Naive thymus-derived CD8-positive, alpha-beta T cell (primary cell): ENCODE measurements around the gene ZNF2. TPM values are rescaled to one million over a fixed set of nuclear protein-coding genes. Genes with fewer than 3 reads are reported as not detected.
A peak's percentile ranks its signal among the peaks of the same experiment; 100 is the strongest.
"Not testable (repeated sequence)": the region's sequence is repeated elsewhere in the genome, so short reads cannot be mapped to it uniquely, and the experiment has no call there.

Source experiments
- ATAC-seq, 2 donors: fragments of 150-1000 bp; cut with Tn5 transposase in 1 of 2; sonication (Bioruptor Pico), chemical (Tn5 transposase) in 1 of 2; 1 replicate in 1 of 2; 2 replicates in 1 of 2; pipeline ENCODE4 v1.10.0; 2021; ENCODE audit warnings: mild to moderate bottlenecking in 2 of 2, moderate library complexity in 2 of 2
- POLR2A ChIA-PET: fragments of 350-600 bp; sonication (Branson Sonifier 250); formaldehyde crosslinking; loops from one replicate; lab custom pipeline; 2021; ENCODE audit warnings: antibody characterized with exemption; lab: Charles Lee
- DNase-seq, 10 donors: peaks; one replicate each; pipeline versions ENCODE4 v3.0.0 to v3.0.0-alpha.2; 2020 to 2022
- H3K27ac Mint-ChIP-seq, 10 donors: one replicate each; pipeline ENCODE4 v1.8.0; 2020 to 2022; ENCODE audit warnings: mild to moderate bottlenecking in 10 of 10, mixed read lengths in 10 of 10, moderate library complexity in 4 of 10, inconsistent platforms in 1 of 10
- H3K27me3 Mint-ChIP-seq, 5 donors: one replicate each; pipeline ENCODE4 v1.8.0; 2021 to 2022; ENCODE audit warnings: mixed read lengths in 5 of 5
- H3K36me3 Mint-ChIP-seq, 3 donors: one replicate each; pipeline ENCODE4 v1.8.0; 2020 to 2022; ENCODE audit warnings: mixed read lengths in 3 of 3, mild to moderate bottlenecking in 2 of 3, inconsistent platforms in 1 of 3
- H3K4me1 Mint-ChIP-seq, 4 donors: one replicate each; pipeline ENCODE4 v1.8.0; 2021 to 2022; ENCODE audit warnings: mixed read lengths in 4 of 4
- H3K4me3 Mint-ChIP-seq, 10 donors: one replicate each; pipeline ENCODE4 v1.8.0; 2020 to 2022; ENCODE audit warnings: mild to moderate bottlenecking in 10 of 10, mixed read lengths in 10 of 10, moderate library complexity in 6 of 10, inconsistent platforms in 1 of 10
- H3K9me3 Mint-ChIP-seq, 9 donors: one replicate each; pipeline ENCODE4 v1.8.0; 2020 to 2022; ENCODE audit warnings: mixed read lengths in 9 of 9, mild to moderate bottlenecking in 3 of 9, inconsistent platforms in 1 of 9, moderate library complexity in 1 of 9
- polyA plus RNA-seq, 3 donors: library from polyadenylated mRNA; unstranded; fragments of 300-500 nt; fragmentation: Illumina TruSeq; gene quantifications; one replicate each; pipeline ENCODE4 v1.2.3, GENCODE V29; 2021
- total RNA-seq, 8 experiments: library from RNA in 2 of 8; stranded (reverse) in 2 of 8; gene quantifications; one replicate each; pipeline ENCODE4 v1.2.3 and lab custom pipeline; 2021 to 2026

ZNF2 gene
- total and polyA plus RNA-seq, 5 experiments from 2014 or later, result 2.5 to 4.7 (median 4.0) TPM

- ATAC-seq (peak; percentile 11 to 15), DNase-seq (peak in 1 of 10 donors; percentile 10)
- Mint-ChIP-seq H3K9me3 (peaks cover 0 to 6% (median 0%) of the 10 kb centered on the region in 9 donors), H3K27ac (peak overlapping the region; percentile 97 to 99 (median 98)), H3K4me1 (peaks cover 13 to 56% (median 41%) of the 10 kb centered on the region in 4 donors), H3K4me3 (peak overlapping the region; percentile 97 to 100 (median 100)), H3K27me3 (no peaks in the 10 kb centered on the region), H3K36me3 (peaks cover 0 to 9% (median 0%) of the 10 kb centered on the region in 3 donors)
- POLR2A ChIA-PET, result interaction anchor here (1.0 to 3.0 kb wide), 7 partner anchors 42 to 142 kb away, joined by 3 to 26 read pairs (median 4); partner anchors contain the start of genes MRPS5 and ZNF892
Measured at GRCh38 chr2:95165030-95165370, 609 bp upstream of the ZNF2 start.

GRCh38 chr2:95166065-95166763 lies 605 bp downstream of the ZNF2 start:
- DNase-seq, result no peak
- Mint-ChIP-seq H3K9me3 (peaks cover 0 to 17% (median 2%) of the 10 kb centered on the region in 9 donors), H3K4me3 (peak overlapping the region; percentile 97 to 100 (median 100)), H3K4me1 (peaks cover 13 to 52% (median 39%) of the 10 kb centered on the region in 4 donors), H3K27ac (peak overlapping the region; percentile 97 to 99 (median 98)), H3K27me3 (no peaks in the 10 kb centered on the region), H3K36me3 (peaks cover 0 to 16% (median 0%) of the 10 kb centered on the region in 3 donors)
- POLR2A ChIA-PET, result interaction anchor here (1.1 to 3.0 kb wide), 3 partner anchors 41 to 143 kb away, joined by 3 to 26 read pairs (median 4); partner anchors contain the start of genes MRPS5 and ZNF892
- peak; percentile 15 for ATAC-seq

GRCh38 chr2:95171902-95172301 lies 6.3 kb downstream of the ZNF2 start:
- Mint-ChIP-seq H3K9me3 (peaks cover 0 to 41% (median 0%) of the 10 kb centered on the region in 9 donors), H3K27me3 (no peaks in the 10 kb centered on the region), H3K27ac (peak overlapping the region in 2 of 10 donors; percentile 29 to 55), H3K4me3 (peak overlapping the region in 1 of 10 donors; percentile 39), H3K36me3 (peaks cover 7 to 32% (median 8%) of the 10 kb centered on the region in 3 donors), H3K4me1 (peaks cover 6 to 28% (median 12%) of the 10 kb centered on the region in 4 donors)
- POLR2A ChIA-PET, result no interaction called here
- DNase-seq, result no peak
- ATAC-seq, result no peak

- peaks cover 24 to 54% (median 26%) of the 10 kb centered on the region in 3 donors for H3K36me3 Mint-ChIP-seq
- ATAC-seq, result no peak
- POLR2A ChIA-PET, result no interaction called here
- no peak for DNase-seq
- peaks cover 0 to 53% (median 11%) of the 10 kb centered on the region in 9 donors for H3K9me3 Mint-ChIP-seq
- H3K27ac Mint-ChIP-seq, result no peak overlapping the region
- no peak overlapping the region for H3K4me3 Mint-ChIP-seq
- peaks cover 0 to 13% (median 8%) of the 10 kb centered on the region in 4 donors for H3K4me1 Mint-ChIP-seq
- H3K27me3 Mint-ChIP-seq, result no peaks in the 10 kb centered on the region
Measured at GRCh38 chr2:95174031-95174542, 8.5 kb downstream of the ZNF2 start.

GRCh38 chr2:95179451-95179850 lies 13.8 kb downstream of the ZNF2 start:
- ATAC-seq, result no peak
- H3K27me3 Mint-ChIP-seq, result no peaks in the 10 kb centered on the region
- no peak overlapping the region for H3K4me3 Mint-ChIP-seq
- POLR2A ChIA-PET, result no interaction called here
- no peak for DNase-seq
- H3K9me3 Mint-ChIP-seq, result peaks cover 0 to 72% (median 26%) of the 10 kb centered on the region in 9 donors
- peaks cover 0 to 3% (median 1%) of the 10 kb centered on the region in 4 donors for H3K4me1 Mint-ChIP-seq
- peaks cover 60 to 86% (median 72%) of the 10 kb centered on the region in 3 donors for H3K36me3 Mint-ChIP-seq
- H3K27ac Mint-ChIP-seq, result no peak overlapping the region

GRCh38 chr2:95181774-95182173 lies 16.2 kb downstream of the ZNF2 start:
- no peaks in the 10 kb centered on the region for H3K27me3 Mint-ChIP-seq
- H3K27ac Mint-ChIP-seq, result no peak overlapping the region
- peaks cover 62 to 82% (median 66%) of the 10 kb centered on the region in 3 donors for H3K36me3 Mint-ChIP-seq
- no peaks in the 10 kb centered on the region for H3K4me1 Mint-ChIP-seq
- DNase-seq (no peak), ATAC-seq (no peak)
- peaks cover 0 to 81% (median 35%) of the 10 kb centered on the region in 9 donors for H3K9me3 Mint-ChIP-seq
- H3K4me3 Mint-ChIP-seq, result no peak overlapping the region
- POLR2A ChIA-PET, result no interaction called here

GRCh38 chr2:95185197-95185596 lies 19.6 kb downstream of the ZNF2 start:
- DNase-seq (no peak), ATAC-seq (no peak)
- Mint-ChIP-seq H3K36me3 (peaks cover 35 to 48% (median 41%) of the 10 kb centered on the region in 3 donors), H3K4me1 (no peaks in the 10 kb centered on the region), H3K4me3 (no peak overlapping the region), H3K27me3 (peaks cover 4 to 8% (median 6%) of the 10 kb centered on the region in 5 donors), H3K9me3 (peaks cover 0 to 55% (median 30%) of the 10 kb centered on the region in 9 donors), H3K27ac (no peak overlapping the region)
- POLR2A ChIA-PET, result no interaction called here

GRCh38 chr2:95185973-95186372 lies 20.4 kb downstream of the ZNF2 start:
- Mint-ChIP-seq H3K27ac (no peak overlapping the region), H3K4me3 (no peak overlapping the region), H3K36me3 (peaks cover 27 to 40% (median 36%) of the 10 kb centered on the region in 3 donors), H3K4me1 (no peaks in the 10 kb centered on the region), H3K27me3 (peaks cover 8 to 16% (median 9%) of the 10 kb centered on the region in 5 donors), H3K9me3 (peaks cover 0 to 48% (median 27%) of the 10 kb centered on the region in 9 donors)
- POLR2A ChIA-PET, result no interaction called here
- ATAC-seq (no peak), DNase-seq (no peak)

GRCh38 chr2:95192956-95193355 lies 27.3 kb downstream of the ZNF2 start:
- POLR2A ChIA-PET, H3K27ac Mint-ChIP-seq, H3K4me3 Mint-ChIP-seq, H3K4me1 Mint-ChIP-seq, H3K9me3 Mint-ChIP-seq, H3K36me3 Mint-ChIP-seq, ATAC-seq: not testable (repeated sequence)
- DNase-seq, result peak in 8 of 10 donors; percentile 8 to 28 (median 22)
- peaks cover 15 to 32% (median 21%) of the 10 kb centered on the region in 5 donors for H3K27me3 Mint-ChIP-seq

- POLR2A ChIA-PET, result no interaction called here
- H3K9me3 Mint-ChIP-seq, result peaks cover 0 to 4% (median 1%) of the 10 kb centered on the region in 9 donors
- H3K36me3 Mint-ChIP-seq, result peaks cover 5 to 12% (median 8%) of the 10 kb centered on the region in 3 donors
- no peak overlapping the region for H3K27ac Mint-ChIP-seq
- peaks cover 6 to 24% (median 23%) of the 10 kb centered on the region in 4 donors for H3K4me1 Mint-ChIP-seq
- DNase-seq (no peak), ATAC-seq (no peak)
- H3K4me3 Mint-ChIP-seq, result no peak overlapping the region
- peaks cover 0 to 2% (median 0%) of the 10 kb centered on the region in 5 donors for H3K27me3 Mint-ChIP-seq
Measured at GRCh38 chr2:95203911-95204310, 38.3 kb downstream of the ZNF2 start.

- Mint-ChIP-seq H3K36me3 (peaks cover 10 to 17% (median 12%) of the 10 kb centered on the region in 3 donors), H3K9me3 (peaks cover 0 to 9% (median 5%) of the 10 kb centered on the region in 9 donors), H3K4me1 (peaks cover 8 to 29% (median 25%) of the 10 kb centered on the region in 4 donors), H3K27ac (no peak overlapping the region), H3K4me3 (peak overlapping the region in 1 of 10 donors; percentile 62), H3K27me3 (peaks cover 0 to 2% (median 0%) of the 10 kb centered on the region in 5 donors)
- POLR2A ChIA-PET, result no interaction called here
- DNase-seq (no peak), ATAC-seq (no peak)
Measured at GRCh38 chr2:95204396-95204795, 38.8 kb downstream of the ZNF2 start.

- peaks cover 21 to 32% (median 27%) of the 10 kb centered on the region in 3 donors for H3K36me3 Mint-ChIP-seq
- ATAC-seq (no peak), DNase-seq (no peak)
- POLR2A ChIA-PET, result interaction anchor here (0.7 to 1.0 kb wide), 2 partner anchors 23 to 84 kb away, joined by 3 to 4 read pairs; partner anchors contain the start of gene MRPS5
- peaks cover 13 to 32% (median 27%) of the 10 kb centered on the region in 4 donors for H3K4me1 Mint-ChIP-seq
- H3K4me3 Mint-ChIP-seq, result peak overlapping the region; percentile 91 to 97 (median 94)
- peak overlapping the region in 7 of 10 donors; percentile 29 to 90 (median 75) for H3K27ac Mint-ChIP-seq
- H3K27me3 Mint-ChIP-seq, result no peaks in the 10 kb centered on the region
- peaks cover 0 to 22% (median 16%) of the 10 kb centered on the region in 9 donors for H3K9me3 Mint-ChIP-seq
Measured at GRCh38 chr2:95206096-95206495, 40.5 kb downstream of the ZNF2 start.
